ENCODE measurements around the gene HLA-DRA.

Gene HLA-DRA

DNA sequence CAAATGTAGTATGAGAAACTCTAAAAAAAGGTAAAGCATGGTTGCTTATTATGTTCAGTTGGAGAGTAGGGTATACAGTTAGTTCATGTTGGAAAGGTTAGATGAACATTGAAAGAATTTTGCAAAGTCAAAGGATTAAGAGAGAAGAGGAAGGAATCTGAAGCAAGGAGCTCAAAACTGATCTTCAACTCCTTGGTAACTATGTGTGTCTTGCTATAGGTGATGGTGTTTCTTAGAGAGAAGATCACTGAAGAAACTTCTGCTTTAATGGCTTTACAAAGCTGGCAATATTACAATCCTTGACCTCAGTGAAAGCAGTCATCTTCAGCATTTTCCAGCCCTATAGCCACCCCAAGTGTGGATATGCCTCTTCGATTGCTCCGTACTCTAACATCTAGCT, 4.7 kb downstream of the HLA-DRA start:
- peaks cover 0 to 17% (median 2%) of the 10 kb centered on the region in 5 donors for H3K4me1 ChIP-seq (ENCODE audit: control insufficient read depth in 5 of 5, insufficient read depth in 5 of 5, low read length in 5 of 5)
- H3K9me3 ChIP-seq (ENCODE audit: control insufficient read depth in 5 of 5, low read length in 5 of 5) = no peaks in the 10 kb centered on the region
- H3K36me3 ChIP-seq (ENCODE audit: control insufficient read depth in 5 of 5, insufficient read depth in 5 of 5, low read length in 5 of 5) = peaks cover 0 to 24% (median 13%) of the 10 kb centered on the region in 5 donors
- no peak overlapping the region for H3K27ac ChIP-seq (ENCODE audit: low read depth, low read length)
- H3K4me3 ChIP-seq (ENCODE audit: low read depth in 1 of 5, low read length in 5 of 5) = no peak overlapping the region
- H3K27me3 ChIP-seq (ENCODE audit: control insufficient read depth in 5 of 5, insufficient read depth in 4 of 5, low read length in 5 of 5) = peaks cover 0 to 3% (median 0%) of the 10 kb centered on the region in 5 donors
- no peak overlapping the region for H3K9ac ChIP-seq (ENCODE audit: low read length in 5 of 5)

DNA sequence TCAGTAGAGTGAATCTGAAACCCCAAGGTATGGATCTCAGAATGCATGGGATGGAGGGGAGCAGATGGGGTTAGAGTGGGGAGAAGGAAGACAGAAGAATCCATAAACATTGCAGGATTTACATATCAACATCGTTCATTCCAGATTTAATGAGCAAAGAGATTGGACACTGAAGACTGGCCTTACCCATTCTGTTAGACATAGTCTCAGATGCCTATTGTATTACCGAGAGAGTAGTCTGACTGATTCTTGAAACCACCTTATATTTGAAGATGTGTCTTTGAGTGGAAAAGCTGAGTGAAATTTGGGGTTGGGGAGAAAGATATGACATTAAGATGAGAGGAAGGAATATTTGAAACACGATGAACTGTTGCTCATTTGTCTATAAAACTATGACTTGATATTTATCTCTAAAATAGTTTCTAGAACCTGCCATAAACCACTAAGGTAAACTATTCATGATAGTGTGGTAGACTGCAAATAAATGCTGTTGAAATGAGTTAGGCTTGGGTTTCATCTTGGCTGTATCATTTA, 5.7 kb downstream of the HLA-DRA start:
- H3K27me3 ChIP-seq (ENCODE audit: control insufficient read depth in 5 of 5, insufficient read depth in 4 of 5, low read length in 5 of 5) = peaks cover 0 to 3% (median 0%) of the 10 kb centered on the region in 5 donors
- H3K9me3 ChIP-seq (ENCODE audit: control insufficient read depth in 5 of 5, low read length in 5 of 5) = no peaks in the 10 kb centered on the region
- peaks cover 0 to 17% (median 2%) of the 10 kb centered on the region in 5 donors for H3K4me1 ChIP-seq (ENCODE audit: control insufficient read depth in 5 of 5, insufficient read depth in 5 of 5, low read length in 5 of 5)
- no peak overlapping the region for H3K27ac ChIP-seq (ENCODE audit: low read depth, low read length)
- H3K4me3 ChIP-seq (ENCODE audit: low read depth in 1 of 5, low read length in 5 of 5) = no peak overlapping the region
- H3K9ac ChIP-seq (ENCODE audit: low read length in 5 of 5) = no peak overlapping the region
- H3K36me3 ChIP-seq (ENCODE audit: control insufficient read depth in 5 of 5, insufficient read depth in 5 of 5, low read length in 5 of 5) = peaks cover 0 to 24% (median 13%) of the 10 kb centered on the region in 5 donors

DNA sequence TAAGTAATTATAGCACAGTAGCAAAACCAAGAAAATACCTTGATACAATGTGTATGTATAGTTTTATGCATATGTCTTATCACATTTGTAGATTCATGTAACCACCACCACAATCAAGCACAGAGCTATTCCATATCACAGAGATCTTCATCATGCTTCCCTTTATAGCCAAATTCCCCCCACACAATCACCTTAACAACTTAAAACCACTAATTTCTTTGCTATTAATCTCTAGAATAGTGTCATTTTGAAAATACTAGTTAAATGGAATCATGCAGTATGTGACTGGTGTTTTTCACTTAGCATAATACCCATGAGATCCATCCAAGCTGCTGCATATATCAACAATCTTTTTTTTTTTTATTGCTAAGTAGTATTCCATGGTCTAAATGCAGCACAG, 8.2 kb downstream of the HLA-DRA start:
- H3K27me3 ChIP-seq (ENCODE audit: control insufficient read depth in 5 of 5, insufficient read depth in 4 of 5, low read length in 5 of 5) = peaks cover 0 to 3% (median 0%) of the 10 kb centered on the region in 5 donors
- H3K4me1 ChIP-seq (ENCODE audit: control insufficient read depth in 5 of 5, insufficient read depth in 5 of 5, low read length in 5 of 5) = no peaks in the 10 kb centered on the region
- H3K4me3 ChIP-seq (ENCODE audit: low read depth in 1 of 5, low read length in 5 of 5) = no peak overlapping the region
- H3K36me3 ChIP-seq (ENCODE audit: control insufficient read depth in 5 of 5, insufficient read depth in 5 of 5, low read length in 5 of 5) = peaks cover 0 to 20% (median 11%) of the 10 kb centered on the region in 5 donors
- no peak overlapping the region for H3K9ac ChIP-seq (ENCODE audit: low read length in 5 of 5)
- H3K27ac ChIP-seq (ENCODE audit: low read depth, low read length) = no peak overlapping the region
- no peaks in the 10 kb centered on the region for H3K9me3 ChIP-seq (ENCODE audit: control insufficient read depth in 5 of 5, low read length in 5 of 5)

- Histone ChIP-seq H3K4me1 (ENCODE audit: control insufficient read depth in 5 of 5, insufficient read depth in 5 of 5, low read length in 5 of 5) (no peaks in the 10 kb centered on the region), H3K9me3 (ENCODE audit: control insufficient read depth in 5 of 5, low read length in 5 of 5) (peaks cover 0 to 2% (median 0%) of the 10 kb centered on the region in 5 donors), H3K36me3 (ENCODE audit: control insufficient read depth in 5 of 5, insufficient read depth in 5 of 5, low read length in 5 of 5) (peaks cover 0 to 9% (median 0%) of the 10 kb centered on the region in 5 donors), H3K9ac (ENCODE audit: low read length in 5 of 5) (no peak overlapping the region), H3K4me3 (ENCODE audit: low read depth in 1 of 5, low read length in 5 of 5) (no peak overlapping the region), H3K27me3 (ENCODE audit: control insufficient read depth in 5 of 5, insufficient read depth in 4 of 5, low read length in 5 of 5) (no peaks in the 10 kb centered on the region), H3K27ac (ENCODE audit: low read depth, low read length) (no peak overlapping the region)
These were observed 9.5 kb downstream of the HLA-DRA start for GRCh38 chr6:32449088-32449736.

DNA sequence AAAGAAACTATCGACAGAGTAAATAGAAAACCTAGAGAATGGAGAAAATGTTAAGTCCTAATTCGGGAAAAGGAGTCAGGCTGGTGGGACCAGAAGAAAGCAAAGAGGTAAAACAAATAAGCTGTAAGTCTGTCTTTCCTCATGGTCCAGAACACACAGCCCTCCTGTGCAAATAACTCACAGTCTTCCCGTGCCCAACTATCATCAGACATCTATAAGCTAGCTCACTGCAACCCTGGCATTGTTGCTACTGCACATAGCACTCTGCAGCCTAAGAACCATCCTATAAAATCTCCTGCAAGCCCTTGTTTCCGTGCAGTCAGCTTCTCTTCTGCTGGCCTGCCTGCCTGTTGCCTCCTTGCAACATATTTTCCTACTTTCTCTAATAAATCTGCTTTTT, 17.4 kb downstream of the HLA-DRA start:
- Histone ChIP-seq H3K27ac (ENCODE audit: low read depth, low read length) (no peak overlapping the region), H3K4me1 (ENCODE audit: control insufficient read depth in 5 of 5, insufficient read depth in 5 of 5, low read length in 5 of 5) (peaks cover 0 to 7% (median 0%) of the 10 kb centered on the region in 5 donors), H3K9me3 (ENCODE audit: control insufficient read depth in 5 of 5, low read length in 5 of 5) (peaks cover 0 to 2% (median 0%) of the 10 kb centered on the region in 5 donors), H3K9ac (ENCODE audit: low read length in 5 of 5) (no peak overlapping the region), H3K36me3 (ENCODE audit: control insufficient read depth in 5 of 5, insufficient read depth in 5 of 5, low read length in 5 of 5) (no peaks in the 10 kb centered on the region), H3K4me3 (ENCODE audit: low read depth in 1 of 5, low read length in 5 of 5) (no peak overlapping the region), H3K27me3 (ENCODE audit: control insufficient read depth in 5 of 5, insufficient read depth in 4 of 5, low read length in 5 of 5) (peaks cover 0 to 11% (median 4%) of the 10 kb centered on the region in 5 donors)

DNA sequence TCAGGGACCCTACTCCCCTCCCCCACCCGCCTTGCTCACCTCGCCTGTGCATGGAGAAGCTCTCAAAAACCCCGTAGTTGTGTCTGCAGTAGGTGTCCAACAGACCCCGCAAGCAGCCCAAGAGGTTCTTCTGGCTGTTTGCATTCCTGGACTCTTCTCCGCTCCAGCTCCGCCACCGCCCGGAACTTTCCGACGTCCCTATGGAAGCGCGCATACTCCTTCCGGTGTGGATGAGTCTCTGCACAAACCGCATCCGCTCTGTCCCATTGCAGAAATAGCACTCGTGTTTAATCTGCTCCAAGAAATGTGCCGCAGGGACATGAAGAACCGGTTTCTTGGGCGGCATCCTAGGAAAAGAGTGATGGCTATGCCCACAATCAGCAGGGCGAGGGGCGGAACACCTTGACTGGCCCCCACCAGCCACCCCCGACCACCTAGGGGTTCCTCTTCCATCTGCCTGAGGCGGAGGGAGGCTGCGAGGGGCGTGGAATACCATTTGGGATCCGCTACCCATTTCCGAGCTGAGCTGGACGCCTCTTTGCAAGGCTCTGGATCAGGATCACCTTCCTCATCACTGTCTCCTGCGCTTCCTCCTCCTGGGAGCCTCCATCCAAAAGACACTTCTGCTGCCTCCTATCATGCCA, 20.2 kb downstream of the HLA-DRA start:
- H3K36me3 ChIP-seq (ENCODE audit: control insufficient read depth in 5 of 5, insufficient read depth in 5 of 5, low read length in 5 of 5) = no peaks in the 10 kb centered on the region
- peaks cover 0 to 7% (median 0%) of the 10 kb centered on the region in 5 donors for H3K4me1 ChIP-seq (ENCODE audit: control insufficient read depth in 5 of 5, insufficient read depth in 5 of 5, low read length in 5 of 5)
- peak overlapping the region; percentile 9 to 65 (median 44) for H3K4me3 ChIP-seq (ENCODE audit: low read depth in 1 of 5, low read length in 5 of 5)
- H3K27me3 ChIP-seq (ENCODE audit: control insufficient read depth in 5 of 5, insufficient read depth in 4 of 5, low read length in 5 of 5) = peaks cover 0 to 11% (median 4%) of the 10 kb centered on the region in 5 donors
- no peak overlapping the region for H3K27ac ChIP-seq (ENCODE audit: low read depth, low read length)
- H3K9ac ChIP-seq (ENCODE audit: low read length in 5 of 5) = peak overlapping the region in 1 of 5 donors; percentile 66
- H3K9me3 ChIP-seq (ENCODE audit: control insufficient read depth in 5 of 5, low read length in 5 of 5) = no peaks in the 10 kb centered on the region

- Histone ChIP-seq H3K4me3 (ENCODE audit: low read depth in 1 of 5, low read length in 5 of 5) (no peak overlapping the region), H3K27ac (ENCODE audit: low read depth, low read length) (no peak overlapping the region), H3K9ac (ENCODE audit: low read length in 5 of 5) (no peak overlapping the region), H3K27me3 (ENCODE audit: control insufficient read depth in 5 of 5, insufficient read depth in 4 of 5, low read length in 5 of 5) (peaks cover 0 to 11% (median 4%) of the 10 kb centered on the region in 5 donors), H3K4me1 (ENCODE audit: control insufficient read depth in 5 of 5, insufficient read depth in 5 of 5, low read length in 5 of 5) (peaks cover 0 to 7% (median 0%) of the 10 kb centered on the region in 5 donors), H3K9me3 (ENCODE audit: control insufficient read depth in 5 of 5, low read length in 5 of 5) (no peaks in the 10 kb centered on the region), H3K36me3 (ENCODE audit: control insufficient read depth in 5 of 5, insufficient read depth in 5 of 5, low read length in 5 of 5) (no peaks in the 10 kb centered on the region)
These were observed 20.8 kb downstream of the HLA-DRA start for GRCh38 chr6:32460528-32460927.

- no peak overlapping the region for H3K4me3 ChIP-seq (ENCODE audit: low read depth in 1 of 5, low read length in 5 of 5)
- peaks cover 0 to 7% (median 0%) of the 10 kb centered on the region in 5 donors for H3K4me1 ChIP-seq (ENCODE audit: control insufficient read depth in 5 of 5, insufficient read depth in 5 of 5, low read length in 5 of 5)
- H3K27ac ChIP-seq (ENCODE audit: low read depth, low read length) = no peak overlapping the region
- peaks cover 0 to 11% (median 4%) of the 10 kb centered on the region in 5 donors for H3K27me3 ChIP-seq (ENCODE audit: control insufficient read depth in 5 of 5, insufficient read depth in 4 of 5, low read length in 5 of 5)
- H3K9me3 ChIP-seq (ENCODE audit: control insufficient read depth in 5 of 5, low read length in 5 of 5) = no peaks in the 10 kb centered on the region
- H3K9ac ChIP-seq (ENCODE audit: low read length in 5 of 5) = no peak overlapping the region
- no peaks in the 10 kb centered on the region for H3K36me3 ChIP-seq (ENCODE audit: control insufficient read depth in 5 of 5, insufficient read depth in 5 of 5, low read length in 5 of 5)
These were observed 21.8 kb downstream of the HLA-DRA start for GRCh38 chr6:32461493-32461892.

DNA sequence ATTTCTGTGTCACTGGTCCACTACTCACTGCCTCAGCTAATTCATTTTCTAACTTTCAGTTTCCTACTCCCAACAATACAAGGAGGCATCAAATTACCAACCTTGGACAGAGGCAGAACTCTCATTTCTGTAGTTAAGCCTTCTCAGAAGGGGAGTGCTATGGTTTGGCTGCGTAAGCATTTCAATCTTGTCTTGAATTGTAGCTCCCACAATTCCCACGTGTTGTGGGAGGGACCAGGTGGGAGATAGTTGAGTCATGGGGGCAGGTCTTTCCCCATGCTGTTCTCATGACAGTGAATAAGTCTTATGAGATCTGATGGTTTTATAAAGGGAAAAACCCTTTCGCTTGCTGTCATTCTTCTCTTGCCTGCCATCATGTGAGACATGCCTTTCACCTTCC, 22.9 kb downstream of the HLA-DRA start:
- Histone ChIP-seq H3K9me3 (ENCODE audit: control insufficient read depth in 5 of 5, low read length in 5 of 5) (no peaks in the 10 kb centered on the region), H3K9ac (ENCODE audit: low read length in 5 of 5) (no peak overlapping the region), H3K4me3 (ENCODE audit: low read depth in 1 of 5, low read length in 5 of 5) (no peak overlapping the region), H3K27me3 (ENCODE audit: control insufficient read depth in 5 of 5, insufficient read depth in 4 of 5, low read length in 5 of 5) (peaks cover 0 to 11% (median 4%) of the 10 kb centered on the region in 5 donors), H3K4me1 (ENCODE audit: control insufficient read depth in 5 of 5, insufficient read depth in 5 of 5, low read length in 5 of 5) (peaks cover 0 to 7% (median 0%) of the 10 kb centered on the region in 5 donors), H3K27ac (ENCODE audit: low read depth, low read length) (no peak overlapping the region), H3K36me3 (ENCODE audit: control insufficient read depth in 5 of 5, insufficient read depth in 5 of 5, low read length in 5 of 5) (no peaks in the 10 kb centered on the region)
